Measurements from ENCODE around the gene ASB18.

ASB18 gene

GRCh38 chr2:236195726-236196125 is 68.5 kb downstream of the ASB18 start:
- Histone ChIP-seq H3K9me3 (ENCODE audit: insufficient read depth, low read length) (no peaks in the 10 kb centered on the region), H3K4me1 (ENCODE audit: low read length) (no peaks in the 10 kb centered on the region), H3K9ac (ENCODE audit: low read length) (no peak overlapping the region), H3K4me2 (ENCODE audit: low read length) (no peak overlapping the region), H4K20me1 (ENCODE audit: insufficient read depth, low read length) (no peaks in the 10 kb centered on the region), H3K27me3 (ENCODE audit: low read depth, low read length) (no peaks in the 10 kb centered on the region), H3K79me2 (ENCODE audit: low read length) (no peaks in the 10 kb centered on the region), H3K27ac (ENCODE audit: low read length) (no peak overlapping the region), H3K36me3 (replicated peaks; ENCODE audit: low read depth, low read length) (no peaks in the 10 kb centered on the region), H3K4me3 (ENCODE audit: low read length) (no peak overlapping the region), H2AFZ (ENCODE audit: low read depth, low read length) (no peak overlapping the region)
- no peak for TF ChIP-seq EZH2phosphoT487 (IDR thresholded peaks at IDR 0.05; ENCODE audit: low read depth)
- TF ChIP-seq CTCF (IDR thresholded peaks at IDR 0.05; ENCODE audit: low read depth, low read length), result no peak

- Histone ChIP-seq H3K4me1 (ENCODE audit: low read length) (no peaks in the 10 kb centered on the region), H3K4me2 (ENCODE audit: low read length) (no peak overlapping the region)
- no peak for TF ChIP-seq EZH2phosphoT487 (IDR thresholded peaks at IDR 0.05; ENCODE audit: low read depth)
- no peak for TF ChIP-seq CTCF (IDR thresholded peaks at IDR 0.05; ENCODE audit: low read depth, low read length)
These were observed 69.4 kb downstream of the ASB18 start for GRCh38 chr2:236194786-236195185.

GRCh38 chr2:236193026-236193425 is 71.2 kb downstream of the ASB18 start:
- H3K4me2 ChIP-seq (ENCODE audit: low read length), result no peak overlapping the region
- no peak overlapping the region for H2AFZ ChIP-seq (ENCODE audit: low read depth, low read length)
- H3K9ac ChIP-seq (ENCODE audit: low read length), result no peak overlapping the region
- TF ChIP-seq EZH2phosphoT487 (IDR thresholded peaks at IDR 0.05; ENCODE audit: low read depth) (no peak), CTCF (IDR thresholded peaks at IDR 0.05; ENCODE audit: low read depth, low read length) (no peak)
- no peak overlapping the region for H3K4me3 ChIP-seq (ENCODE audit: low read length)
- no peaks in the 10 kb centered on the region for H4K20me1 ChIP-seq (ENCODE audit: insufficient read depth, low read length)
- no peaks in the 10 kb centered on the region for H3K4me1 ChIP-seq (ENCODE audit: low read length)
- no peaks in the 10 kb centered on the region for H3K27me3 ChIP-seq (ENCODE audit: low read depth, low read length)
- H3K79me2 ChIP-seq (ENCODE audit: low read length), result no peaks in the 10 kb centered on the region
- H3K9me3 ChIP-seq (ENCODE audit: insufficient read depth, low read length), result no peaks in the 10 kb centered on the region
- no peak overlapping the region for H3K27ac ChIP-seq (ENCODE audit: low read length)
- no peaks in the 10 kb centered on the region for H3K36me3 ChIP-seq (replicated peaks; ENCODE audit: low read depth, low read length)

More at GRCh38 chr2:236194786-236195185, 69.4 kb downstream of the ASB18 start:
- Histone ChIP-seq H4K20me1 (ENCODE audit: insufficient read depth, low read length) (no peaks in the 10 kb centered on the region), H2AFZ (ENCODE audit: low read depth, low read length) (no peak overlapping the region), H3K27me3 (ENCODE audit: low read depth, low read length) (no peaks in the 10 kb centered on the region), H3K27ac (ENCODE audit: low read length) (no peak overlapping the region), H3K36me3 (replicated peaks; ENCODE audit: low read depth, low read length) (no peaks in the 10 kb centered on the region), H3K9me3 (ENCODE audit: insufficient read depth, low read length) (no peaks in the 10 kb centered on the region), H3K79me2 (ENCODE audit: low read length) (no peaks in the 10 kb centered on the region), H3K9ac (ENCODE audit: low read length) (no peak overlapping the region), H3K4me3 (ENCODE audit: low read length) (no peak overlapping the region)

DNA sequence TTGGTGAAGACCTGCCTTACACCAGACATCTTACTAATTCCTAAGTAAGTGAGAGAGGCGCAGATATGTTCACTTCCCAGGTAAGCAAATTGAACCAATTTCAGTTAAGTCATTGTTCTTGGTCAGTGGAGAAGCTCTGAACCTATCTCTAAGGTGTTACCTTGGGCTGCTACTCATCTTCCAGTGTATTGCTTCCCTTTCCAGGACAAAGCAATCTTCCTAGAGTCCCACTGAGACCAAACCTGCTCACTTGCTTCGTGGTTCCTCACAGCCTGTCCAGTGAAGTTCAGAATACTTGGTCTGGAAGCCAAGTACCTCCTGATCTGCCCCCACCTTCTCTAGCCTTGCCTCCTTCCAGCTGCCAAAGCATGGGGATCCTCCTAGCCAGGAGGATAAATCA is 73.5 kb downstream of the ASB18 start:
- H2AFZ ChIP-seq (ENCODE audit: low read depth, low read length), result no peak overlapping the region
- H3K79me2 ChIP-seq (ENCODE audit: low read length), result no peaks in the 10 kb centered on the region
- no peak overlapping the region for H3K4me3 ChIP-seq (ENCODE audit: low read length)
- no peaks in the 10 kb centered on the region for H3K27me3 ChIP-seq (ENCODE audit: low read depth, low read length)
- H3K9me3 ChIP-seq (ENCODE audit: insufficient read depth, low read length), result no peaks in the 10 kb centered on the region
- no peak for TF ChIP-seq CTCF (IDR thresholded peaks at IDR 0.05; ENCODE audit: low read depth, low read length)
- no peak for TF ChIP-seq EZH2phosphoT487 (IDR thresholded peaks at IDR 0.05; ENCODE audit: low read depth)
- H3K9ac ChIP-seq (ENCODE audit: low read length), result no peak overlapping the region
- no peak overlapping the region for H3K27ac ChIP-seq (ENCODE audit: low read length)
- no peaks in the 10 kb centered on the region for H4K20me1 ChIP-seq (ENCODE audit: insufficient read depth, low read length)
- no peaks in the 10 kb centered on the region for H3K4me1 ChIP-seq (ENCODE audit: low read length)
- H3K36me3 ChIP-seq (replicated peaks; ENCODE audit: low read depth, low read length), result no peaks in the 10 kb centered on the region
- H3K4me2 ChIP-seq (ENCODE audit: low read length), result no peak overlapping the region

Measured in OCI-LY3 (cell line).